Activated T-helper 2 cell treated with anti-CD3 and anti-CD28 coated beads, Interferon-gamma antibody, Interleukin-2, Interleukin-4, amounts not matched to agents 10 μg/mL and 5 μg/mL and 100 μg/mL, durations not matched to agents 14 hours and 24 hours and 36 hours (primary cell): Measurements from ENCODE around the gene RICTOR. TPM values are rescaled to one million over a fixed set of nuclear protein-coding genes. Genes with fewer than 3 reads are reported as not detected.

Experiments used
- DNase-seq: peaks from one replicate; pipeline ENCODE4 v3.0.0; 2021; ENCODE audit warnings: low spot score
- H3K27ac Mint-ChIP-seq: one replicate; pipeline ENCODE4 v1.8.0; 2021; ENCODE audit warnings: mixed read lengths
- H3K27me3 Mint-ChIP-seq: one replicate; pipeline ENCODE4 v1.8.0; 2021; ENCODE audit warnings: low read depth, mixed read lengths
- H3K36me3 Mint-ChIP-seq: one replicate; pipeline ENCODE4 v1.8.0; 2021; ENCODE audit warnings: low read depth, mixed read lengths
- H3K4me1 Mint-ChIP-seq: one replicate; pipeline ENCODE4 v1.8.0; 2021; ENCODE audit warnings: low read depth, mixed read lengths
- H3K4me3 Mint-ChIP-seq: one replicate; pipeline ENCODE4 v1.8.0; 2021; ENCODE audit warnings: low read depth, mild to moderate bottlenecking, moderate library complexity, mixed read lengths
- H3K9me3 Mint-ChIP-seq: one replicate; pipeline ENCODE4 v1.8.0; 2021; ENCODE audit warnings: mixed read lengths
- intact Hi-C: fragments of 100-400 bp; cut with micrococcal nuclease; formaldehyde crosslinking; loops from one replicate; pipeline ENCODE4 v1.15.1; 2023
- total RNA-seq: library from RNA; stranded (reverse); gene quantifications from 2 replicates; pipeline ENCODE4 v1.2.3, GENCODE V29; 2022

The RICTOR gene
- total RNA-seq, 1 donor from 2014 or later = 28.2 TPM

GRCh38 chr5:39080597-39081204, 6.5 kb upstream of the RICTOR start:
- no peaks in the 10 kb centered on the region for H3K9me3 Mint-ChIP-seq
- no peak overlapping the region for H3K27ac Mint-ChIP-seq
- H3K4me1 Mint-ChIP-seq = peaks cover 28% of the 10 kb centered on the region
- H3K27me3 Mint-ChIP-seq = peaks cover 13% of the 10 kb centered on the region
- no peak for DNase-seq
- no peak overlapping the region for H3K4me3 Mint-ChIP-seq
- no peaks in the 10 kb centered on the region for H3K36me3 Mint-ChIP-seq
- intact Hi-C loops = no loop called here

GRCh38 chr5:39080168-39080567, 6.0 kb upstream of the RICTOR start:
- DNase-seq = no peak
- Mint-ChIP-seq H3K27me3 (peaks cover 13% of the 10 kb centered on the region), H3K9me3 (no peaks in the 10 kb centered on the region), H3K27ac (no peak overlapping the region), H3K4me3 (no peak overlapping the region), H3K4me1 (peaks cover 32% of the 10 kb centered on the region), H3K36me3 (no peaks in the 10 kb centered on the region)
- intact Hi-C loops = no loop called here

- peaks cover 13% of the 10 kb centered on the region for H3K27me3 Mint-ChIP-seq
- no peaks in the 10 kb centered on the region for H3K36me3 Mint-ChIP-seq
- intact Hi-C loops = loop anchor here (5.0 to 10.0 kb wide), 4 partner anchors 98 to 1676 kb away; partner anchors contain the start of genes LIFR, OSMR and TTC33
- H3K4me3 Mint-ChIP-seq = no peak overlapping the region
- peaks cover 32% of the 10 kb centered on the region for H3K4me1 Mint-ChIP-seq
- no peak overlapping the region for H3K27ac Mint-ChIP-seq
- H3K9me3 Mint-ChIP-seq = no peaks in the 10 kb centered on the region
- DNase-seq = no peak
Observed at GRCh38 chr5:39079147-39079546, 4.9 kb upstream of the RICTOR start.

GRCh38 chr5:39076757-39077728, 2.8 kb upstream of the RICTOR start:
- Mint-ChIP-seq H3K27ac (peak overlapping the region; percentile 1), H3K36me3 (peaks cover 11% of the 10 kb centered on the region), H3K4me1 (peaks cover 40% of the 10 kb centered on the region), H3K27me3 (peaks cover 13% of the 10 kb centered on the region), H3K9me3 (no peaks in the 10 kb centered on the region), H3K4me3 (peak overlapping the region; percentile 27)
- intact Hi-C loops = loop anchor here (2.0 to 10.0 kb wide), 5 partner anchors 100 to 1678 kb away; partner anchors contain the start of genes LIFR, OSMR and TTC33
- DNase-seq = no peak

GRCh38 chr5:39076101-39076756, 2.0 kb upstream of the RICTOR start:
- Mint-ChIP-seq H3K27ac (no peak overlapping the region), H3K36me3 (peaks cover 14% of the 10 kb centered on the region), H3K9me3 (no peaks in the 10 kb centered on the region), H3K4me3 (peak overlapping the region; percentile 34), H3K4me1 (peaks cover 44% of the 10 kb centered on the region), H3K27me3 (peaks cover 13% of the 10 kb centered on the region)
- intact Hi-C loops = loop anchor here (2.0 to 10.0 kb wide), 5 partner anchors 101 to 1679 kb away; partner anchors contain the start of genes LIFR, OSMR and TTC33
- DNase-seq = no peak

- DNase-seq = no peak
- peaks cover 26% of the 10 kb centered on the region for H3K36me3 Mint-ChIP-seq
- H3K9me3 Mint-ChIP-seq = no peaks in the 10 kb centered on the region
- H3K27ac Mint-ChIP-seq = peak overlapping the region; percentile 85
- H3K27me3 Mint-ChIP-seq = peaks cover 8% of the 10 kb centered on the region
- peak overlapping the region; percentile 84 for H3K4me3 Mint-ChIP-seq
- peaks cover 44% of the 10 kb centered on the region for H3K4me1 Mint-ChIP-seq
- intact Hi-C loops = loop anchor here (5.0 to 10.0 kb wide), 4 partner anchors 81 to 1681 kb away; partner anchors contain the start of genes LIFR, OSMR and TTC33
Observed at GRCh38 chr5:39073767-39074016, 507 bp downstream of the RICTOR start.

GRCh38 chr5:39072925-39073766, 1.1 kb downstream of the RICTOR start:
- Mint-ChIP-seq H3K27me3 (peaks cover 5% of the 10 kb centered on the region), H3K4me1 (peaks cover 47% of the 10 kb centered on the region), H3K9me3 (no peaks in the 10 kb centered on the region), H3K27ac (peak overlapping the region; percentile 85), H3K36me3 (peaks cover 31% of the 10 kb centered on the region), H3K4me3 (peak overlapping the region; percentile 84)
- intact Hi-C loops = loop anchor here (5.0 to 10.0 kb wide), 4 partner anchors 81 to 1682 kb away; partner anchors contain the start of genes LIFR, OSMR and TTC33
- peak; percentile 71 for DNase-seq

GRCh38 chr5:39068099-39068498, 6.1 kb downstream of the RICTOR start:
- Mint-ChIP-seq H3K4me3 (no peak overlapping the region), H3K27ac (no peak overlapping the region), H3K4me1 (peaks cover 35% of the 10 kb centered on the region), H3K27me3 (no peaks in the 10 kb centered on the region), H3K9me3 (peaks cover 16% of the 10 kb centered on the region), H3K36me3 (peaks cover 63% of the 10 kb centered on the region)
- DNase-seq = no peak
- intact Hi-C loops = no loop called here

- Mint-ChIP-seq H3K4me3 (no peak overlapping the region), H3K4me1 (peaks cover 30% of the 10 kb centered on the region), H3K36me3 (peaks cover 50% of the 10 kb centered on the region), H3K9me3 (peaks cover 16% of the 10 kb centered on the region), H3K27ac (no peak overlapping the region), H3K27me3 (no peaks in the 10 kb centered on the region)
- DNase-seq = no peak
- intact Hi-C loops = no loop called here
Observed at GRCh38 chr5:39064450-39064849, 9.7 kb downstream of the RICTOR start.

GRCh38 chr5:39063037-39063436, 11.2 kb downstream of the RICTOR start:
- H3K27me3 Mint-ChIP-seq = no peaks in the 10 kb centered on the region
- H3K36me3 Mint-ChIP-seq = peaks cover 37% of the 10 kb centered on the region
- peaks cover 31% of the 10 kb centered on the region for H3K4me1 Mint-ChIP-seq
- H3K27ac Mint-ChIP-seq = no peak overlapping the region
- no peak overlapping the region for H3K4me3 Mint-ChIP-seq
- DNase-seq = no peak
- intact Hi-C loops = no loop called here
- H3K9me3 Mint-ChIP-seq = peaks cover 16% of the 10 kb centered on the region

GRCh38 chr5:39062530-39062929, 11.7 kb downstream of the RICTOR start:
- H3K4me1 Mint-ChIP-seq = peaks cover 34% of the 10 kb centered on the region
- intact Hi-C loops = no loop called here
- no peak for DNase-seq
- peaks cover 32% of the 10 kb centered on the region for H3K36me3 Mint-ChIP-seq
- no peak overlapping the region for H3K27ac Mint-ChIP-seq
- peaks cover 12% of the 10 kb centered on the region for H3K9me3 Mint-ChIP-seq
- H3K4me3 Mint-ChIP-seq = no peak overlapping the region
- no peaks in the 10 kb centered on the region for H3K27me3 Mint-ChIP-seq

- H3K27ac Mint-ChIP-seq = no peak overlapping the region
Observed at GRCh38 chr5:39062104-39062503, 12.1 kb downstream of the RICTOR start.

More at GRCh38 chr5:39062104-39062503, 12.1 kb downstream of the RICTOR start:
- DNase-seq = no peak
- H3K27me3 Mint-ChIP-seq = no peaks in the 10 kb centered on the region
- H3K4me1 Mint-ChIP-seq = peaks cover 32% of the 10 kb centered on the region
- H3K36me3 Mint-ChIP-seq = peaks cover 28% of the 10 kb centered on the region
- H3K4me3 Mint-ChIP-seq = no peak overlapping the region
- H3K9me3 Mint-ChIP-seq = peaks cover 8% of the 10 kb centered on the region
- intact Hi-C loops = no loop called here
